Lung microvascular endothelial cell (primary cell): ENCODE measurements around the gene PABPN1L. TPM values are rescaled to one million over a fixed set of nuclear protein-coding genes. Genes with fewer than 3 reads are reported as not detected.

Source experiments
- DNase-seq, 2 donors: peaks; one replicate each; pipeline versions ENCODE4 v3.0.0 to v3.0.0-alpha.2; 2010; ENCODE audit warnings: low read depth in 2 of 2
- total RNA-seq: library from RNA; depleted of rRNA; stranded (reverse); fragments of >200 nt; gene quantifications from 2 replicates; pipeline ENCODE4 v1.2.1, GENCODE V29; 2014

PABPN1L gene, protein sequence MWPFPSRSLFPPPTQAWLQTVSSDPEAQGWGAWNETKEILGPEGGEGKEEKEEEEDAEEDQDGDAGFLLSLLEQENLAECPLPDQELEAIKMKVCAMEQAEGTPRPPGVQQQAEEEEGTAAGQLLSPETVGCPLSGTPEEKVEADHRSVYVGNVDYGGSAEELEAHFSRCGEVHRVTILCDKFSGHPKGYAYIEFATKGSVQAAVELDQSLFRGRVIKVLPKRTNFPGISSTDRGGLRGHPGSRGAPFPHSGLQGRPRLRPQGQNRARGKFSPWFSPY
- not detected in 2 replicates for total RNA-seq

DNA sequence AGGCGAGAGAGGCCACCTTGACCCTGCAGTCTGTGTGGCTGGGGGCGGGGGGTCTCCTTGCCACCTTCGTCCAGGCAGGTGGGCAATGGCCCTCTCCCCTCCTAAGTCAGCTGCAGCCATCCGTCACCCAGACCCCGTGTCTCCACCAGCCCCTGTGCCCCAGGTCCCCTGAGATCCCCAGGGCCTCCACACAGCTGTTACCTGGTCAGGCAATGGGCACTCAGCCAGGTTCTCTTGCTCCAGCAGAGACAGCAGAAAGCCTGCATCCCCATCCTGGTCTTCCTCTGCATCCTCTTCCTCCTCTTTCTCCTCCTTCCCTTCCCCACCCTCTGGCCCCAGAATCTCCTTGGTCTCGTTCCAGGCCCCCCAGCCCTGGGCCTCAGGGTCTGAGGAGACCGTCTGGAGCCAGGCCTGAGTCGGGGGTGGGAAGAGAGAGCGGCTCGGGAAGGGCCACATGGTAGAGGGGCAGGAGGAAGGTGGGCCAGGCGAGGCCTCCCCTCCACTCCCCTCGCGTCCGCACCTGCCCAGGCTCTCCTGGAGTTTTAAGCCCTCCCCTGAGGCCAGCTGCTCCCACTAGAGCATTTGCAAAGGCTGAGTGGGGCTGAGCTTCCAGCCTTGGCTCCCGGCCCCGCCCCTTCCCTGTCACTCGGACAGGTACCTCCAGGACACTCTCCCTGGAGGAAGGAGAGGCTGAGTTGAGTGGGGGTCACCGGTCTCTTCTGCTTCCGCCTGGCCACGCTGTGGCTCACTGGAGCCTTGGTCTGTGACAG lies at the start of gene PABPN1L:
Gene PABPN1L, minus strand, starts transcription at position 510 of the 770 bp plus-strand sequence. Its CDS starts 54 bp downstream, at position 456.
- DNase-seq, result no peak

DNA sequence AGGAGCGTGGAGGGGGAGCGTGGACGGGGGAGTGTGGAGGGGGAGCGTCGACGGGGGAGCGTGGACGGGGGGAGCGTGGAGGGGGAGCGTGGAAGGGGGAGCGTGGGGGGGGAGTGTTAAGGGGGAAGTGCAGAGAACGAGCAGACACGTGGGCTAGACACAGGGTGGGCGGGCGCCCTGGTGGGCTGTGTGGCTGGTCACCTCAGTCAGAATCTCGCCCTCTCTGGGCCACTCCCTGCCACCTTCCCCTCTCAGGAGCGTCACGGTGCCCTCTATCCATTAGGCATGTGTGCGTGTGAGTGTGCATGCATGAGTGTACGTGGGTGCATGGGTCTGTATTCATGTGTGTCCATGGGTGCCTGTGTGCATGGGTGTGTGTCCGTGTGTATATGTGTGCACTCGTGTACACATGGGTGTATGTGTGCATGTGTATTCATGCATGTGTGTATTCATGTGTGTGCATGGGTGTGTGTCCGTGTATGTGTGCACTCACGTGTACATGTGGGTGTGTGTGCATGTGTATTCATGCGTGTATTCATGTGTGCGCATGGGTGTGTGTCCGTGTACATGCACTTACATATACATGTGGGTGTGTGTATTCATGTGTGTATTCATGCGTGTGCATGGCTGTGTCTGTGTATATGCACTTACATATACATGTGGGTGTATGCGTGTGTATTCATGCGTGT lies 49.3 kb upstream of the PABPN1L start:
- DNase-seq, result no peak

DNA sequence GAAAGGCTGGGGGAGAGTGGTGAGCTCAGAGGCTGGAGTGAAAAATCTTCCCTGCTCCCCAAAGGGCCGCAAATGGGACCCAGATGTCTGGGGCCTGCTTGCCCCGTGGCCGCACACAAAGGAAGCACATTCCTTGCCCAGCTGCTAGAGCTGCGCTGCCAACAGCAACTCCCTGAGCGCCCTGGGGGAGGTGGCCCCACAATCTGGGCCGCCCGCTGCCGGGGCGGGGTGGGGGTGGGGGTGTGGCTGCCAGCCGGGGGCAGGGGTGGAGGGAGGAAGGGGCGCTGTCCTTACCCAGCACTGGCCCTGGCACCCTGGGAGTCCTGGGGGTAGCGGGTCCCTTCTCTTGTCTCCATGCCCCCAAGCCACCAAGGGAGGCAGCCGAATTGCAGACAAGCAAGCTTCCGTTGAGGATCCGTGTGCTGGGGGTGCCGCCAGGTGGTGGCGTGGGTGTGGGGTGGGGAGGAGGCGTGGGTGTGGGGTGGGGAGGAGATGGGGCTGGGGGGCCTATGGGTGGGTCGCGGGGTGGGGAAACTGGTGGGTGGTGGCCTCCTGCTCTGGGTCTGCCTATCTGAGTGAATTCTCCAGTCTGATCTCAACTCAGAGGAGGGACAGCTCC lies 48.4 kb upstream of the PABPN1L start:
- DNase-seq, result no peak

DNA sequence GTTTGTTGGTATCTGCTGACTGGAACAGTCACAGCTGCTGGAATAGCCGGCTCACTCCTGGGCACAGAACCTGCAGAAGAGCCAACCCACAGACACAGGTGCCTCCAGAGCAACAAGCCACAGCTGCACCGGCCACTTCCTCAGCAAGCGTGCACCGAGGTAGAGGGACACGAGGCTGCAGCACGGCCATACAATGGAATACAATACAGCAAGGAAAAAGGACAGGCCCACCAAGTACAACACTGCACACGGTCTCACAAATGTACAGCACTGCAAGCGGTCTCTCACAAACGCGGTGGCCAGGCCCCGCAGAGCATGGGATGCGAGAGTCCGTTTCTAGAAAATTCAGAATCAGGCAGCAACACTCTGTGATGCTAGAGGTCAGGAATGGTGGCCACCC lies 47.4 kb upstream of the PABPN1L start:
- DNase-seq, result no peak

- no peak for DNase-seq
Measured at GRCh38 chr16:88913001-88913612, 46.6 kb upstream of the PABPN1L start.

- no peak for DNase-seq
Measured at GRCh38 chr16:88912556-88912955, 46.1 kb upstream of the PABPN1L start.

DNA sequence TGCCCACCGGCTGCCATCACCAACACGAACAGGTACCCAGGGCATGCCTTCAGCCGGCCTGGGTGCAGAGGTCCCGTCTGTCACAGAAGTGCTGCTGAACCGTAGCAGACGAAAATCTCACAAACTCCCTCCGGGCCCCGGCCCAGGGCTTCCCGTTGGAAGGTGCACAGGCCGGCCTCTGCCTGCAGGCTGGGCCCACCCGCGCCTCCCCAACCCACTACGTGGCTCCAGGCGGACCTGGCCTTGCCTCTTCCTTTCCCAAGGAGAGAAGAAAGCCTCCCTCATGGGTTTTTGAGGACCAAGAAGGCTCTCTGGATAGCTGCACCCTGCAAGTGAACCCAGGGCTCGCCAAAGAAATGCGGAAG lies 45.5 kb upstream of the PABPN1L start:
- no peak for DNase-seq

GRCh38 chr16:88911136-88911945 lies 44.9 kb upstream of the PABPN1L start:
- DNase-seq, result peak; percentile 25 to 80

DNA sequence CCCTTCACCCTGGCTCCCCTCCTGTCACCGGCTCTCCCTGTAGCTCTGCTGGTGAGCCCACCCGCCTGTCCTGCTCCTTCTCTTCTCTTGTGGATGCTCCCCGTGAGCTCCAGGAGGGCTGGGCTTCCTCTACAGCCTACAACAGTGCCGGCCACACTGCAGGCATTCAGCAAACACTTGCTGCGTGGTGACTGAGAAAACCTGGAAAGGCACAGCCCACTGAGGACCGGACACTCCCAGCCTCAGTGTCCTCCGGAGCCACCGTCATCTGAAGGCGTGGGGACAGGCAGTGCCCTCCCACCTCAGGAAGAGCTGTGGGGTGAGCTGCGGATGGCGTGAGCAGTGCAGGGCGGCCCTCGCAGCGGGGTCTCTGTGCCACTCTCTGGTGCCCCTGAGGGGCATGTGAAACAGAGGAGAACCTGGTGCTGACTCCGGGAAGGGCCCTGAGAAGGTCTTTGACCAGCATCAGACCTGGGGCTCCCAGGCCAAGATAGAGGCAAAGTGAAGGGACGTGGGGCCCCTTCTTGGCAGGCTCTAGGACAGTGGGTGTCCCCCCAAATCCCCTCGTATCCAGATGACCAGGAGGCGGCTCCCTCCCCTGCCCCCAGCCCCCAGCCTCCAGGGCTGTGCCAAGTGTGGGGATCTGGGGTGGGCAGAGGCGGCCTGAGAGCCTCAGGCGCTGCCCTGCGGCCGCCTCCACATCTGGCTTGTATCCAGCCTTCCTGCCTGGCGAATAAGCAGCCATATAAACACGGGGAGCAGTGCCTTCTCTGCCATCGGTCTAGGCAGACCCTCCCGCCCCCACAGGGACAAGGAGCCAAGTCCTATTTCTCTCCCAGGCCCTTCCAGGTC lies 44.0 kb upstream of the PABPN1L start:
- DNase-seq, result peak in 1 of 2 donors; percentile 5

DNA sequence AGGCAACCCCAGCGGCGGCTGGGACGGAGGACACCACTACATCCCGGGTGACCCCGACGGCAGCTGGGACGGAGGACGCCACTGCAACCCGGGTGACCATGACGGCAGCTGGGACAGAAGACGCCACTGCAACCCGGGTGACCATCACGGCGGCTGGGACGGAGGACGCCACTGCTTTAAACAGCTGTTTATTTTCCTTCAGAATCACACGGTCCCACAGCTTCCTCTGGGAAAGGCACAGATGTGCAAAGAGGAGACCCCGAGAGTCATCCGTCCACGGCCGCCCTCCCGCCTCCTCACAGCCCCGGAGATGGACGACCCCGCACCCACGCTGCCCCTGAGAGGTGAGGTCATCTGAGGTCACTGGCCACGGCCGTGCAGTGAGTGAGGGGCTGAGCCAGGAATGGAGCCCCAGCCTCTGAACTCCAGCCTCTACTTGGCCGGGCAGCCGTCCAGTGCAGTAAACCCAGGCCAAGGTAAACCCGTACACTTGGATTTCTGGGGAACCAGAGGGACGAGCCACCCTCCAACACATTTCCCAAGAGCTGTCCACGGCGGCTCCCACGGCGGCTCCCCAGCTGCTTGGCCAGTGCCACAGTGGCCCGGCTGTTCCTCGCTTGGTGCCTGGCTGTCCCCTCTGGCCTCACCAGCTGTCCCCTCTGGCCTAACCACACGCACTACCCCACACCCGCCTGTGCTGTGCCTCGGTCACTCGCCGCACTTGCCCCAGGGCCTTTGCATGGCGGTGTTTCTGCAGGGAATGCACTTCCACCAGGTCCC lies 43.2 kb upstream of the PABPN1L start:
- no peak for DNase-seq

- no peak for DNase-seq
Measured at GRCh38 chr16:88908307-88908706, 41.8 kb upstream of the PABPN1L start.

DNA sequence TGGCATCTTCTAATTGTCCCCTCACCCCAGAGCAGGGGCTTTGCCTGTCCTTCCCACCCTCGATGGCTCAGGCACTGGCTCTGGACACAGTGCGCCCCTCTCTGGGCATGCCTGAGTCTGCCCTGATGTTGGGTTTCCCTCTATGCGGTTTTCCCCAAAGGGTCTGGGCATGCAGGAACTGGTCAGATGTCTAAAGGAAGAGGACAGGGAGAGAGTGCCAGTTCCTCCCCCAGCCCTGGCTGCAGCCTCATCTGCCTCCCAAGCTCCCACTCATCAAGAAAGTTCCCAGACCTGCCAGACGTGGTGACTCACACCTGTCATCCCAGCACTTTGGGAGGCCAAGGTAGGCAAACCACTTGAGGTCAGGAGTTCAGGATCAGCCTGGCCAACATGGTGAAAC lies 41.3 kb upstream of the PABPN1L start:
- DNase-seq, result no peak

- DNase-seq, result no peak
Measured at GRCh38 chr16:88906535-88907105, 40.2 kb upstream of the PABPN1L start.

DNA sequence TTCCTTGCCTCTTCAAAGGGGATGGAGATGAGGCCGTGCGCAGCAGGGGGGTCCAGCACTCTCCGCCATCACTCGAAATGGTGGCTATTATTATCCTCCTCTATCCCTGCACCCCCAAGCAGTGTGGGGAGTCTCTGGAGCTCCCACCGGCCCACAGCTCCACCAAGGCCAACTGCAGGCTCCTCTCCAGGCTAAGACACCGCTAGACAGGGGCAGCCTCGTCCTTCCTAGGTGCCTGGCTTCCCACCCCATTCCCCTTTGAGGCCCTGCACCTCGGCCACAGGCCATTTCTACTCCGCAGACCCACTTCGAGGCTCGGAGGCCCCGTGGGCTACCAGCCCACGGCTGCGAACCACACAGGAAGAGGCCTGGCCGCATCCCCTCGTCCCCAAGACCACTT lies 39.6 kb upstream of the PABPN1L start:
- DNase-seq, result no peak

DNA sequence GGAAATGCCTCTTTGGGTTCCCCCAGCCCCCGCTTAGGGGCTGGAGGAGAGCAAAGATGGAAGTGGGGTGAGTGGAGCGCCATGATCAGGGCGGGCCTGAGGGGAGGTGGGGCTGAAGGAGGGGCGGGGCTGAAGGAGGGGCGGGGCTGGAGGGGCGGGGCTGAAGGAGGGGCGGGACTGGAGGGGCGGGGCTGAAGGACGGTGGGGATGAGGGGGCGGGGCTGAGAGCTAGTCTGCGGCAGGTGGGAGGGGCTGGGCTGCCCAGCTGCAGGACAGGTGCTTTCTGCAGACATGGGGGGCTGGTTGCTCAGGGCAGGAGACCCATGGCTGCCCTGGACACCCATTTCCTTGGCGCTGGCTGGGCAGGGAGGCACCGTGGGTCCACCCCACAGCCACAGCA lies 39.1 kb upstream of the PABPN1L start:
- DNase-seq, result no peak

DNA sequence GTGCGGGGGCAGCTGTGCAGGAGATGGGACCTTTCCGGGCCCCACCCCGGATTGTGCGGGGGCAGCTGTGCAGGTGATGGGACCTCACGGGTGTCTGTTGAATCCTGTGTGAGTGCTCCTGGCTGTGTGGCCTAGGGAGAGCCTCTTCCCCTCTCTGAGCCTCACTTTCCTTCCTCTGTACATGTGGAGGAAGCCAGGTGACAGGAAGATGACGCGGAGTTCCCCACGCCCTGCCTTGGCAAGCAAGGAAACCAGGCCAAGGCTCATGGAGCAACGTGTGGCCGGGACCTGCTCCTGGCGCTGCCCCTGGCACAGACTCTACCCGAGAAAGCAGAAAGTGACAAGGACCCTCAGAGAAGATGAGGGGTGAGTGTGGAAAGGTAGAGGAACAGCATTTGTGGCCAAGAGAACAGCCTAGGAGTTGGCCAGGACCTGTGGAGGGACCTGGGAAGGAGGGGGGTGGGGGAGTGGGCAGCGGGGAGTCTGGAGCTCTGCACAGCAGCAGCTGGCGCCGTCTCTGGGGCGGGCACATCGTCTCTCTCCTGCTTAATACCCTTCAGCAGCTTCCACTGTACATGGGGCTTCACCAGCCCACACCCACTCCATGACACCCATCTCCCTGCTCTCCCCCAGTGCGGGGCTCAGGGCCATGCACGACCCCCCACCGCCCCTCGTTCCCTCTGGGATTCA lies 38.4 kb upstream of the PABPN1L start:
- DNase-seq, result peak in 1 of 2 donors; percentile 45

DNA sequence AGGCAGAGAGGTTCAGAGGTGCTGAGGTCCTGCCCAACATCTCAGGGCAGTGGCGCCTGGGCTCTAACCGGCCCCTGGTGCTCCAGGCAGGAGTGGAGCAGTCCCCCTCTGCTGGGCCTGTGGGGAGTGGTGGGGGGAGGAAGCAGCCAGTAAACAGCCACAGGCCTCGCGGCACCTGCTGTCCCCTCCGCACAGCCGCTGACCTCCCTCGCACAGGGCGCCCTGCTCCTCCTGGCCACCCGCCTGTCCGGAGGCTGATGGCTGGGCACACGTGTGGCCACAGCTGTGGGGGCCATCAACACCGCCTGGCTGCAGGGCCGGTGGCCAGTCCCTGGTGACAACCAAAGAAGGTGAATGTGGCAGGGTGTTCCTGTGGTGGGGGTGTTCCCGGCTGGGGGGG lies 36.8 kb upstream of the PABPN1L start:
- DNase-seq, result no peak

- no peak for DNase-seq
Measured at GRCh38 chr16:88902744-88903143, 36.3 kb upstream of the PABPN1L start.
